ENCODE measurements around the gene SDE2. TPM values are rescaled to one million over a fixed set of nuclear protein-coding genes. Genes with fewer than 3 reads are reported as not detected.
A peak's percentile ranks its signal among the peaks of the same experiment; 100 is the strongest.
"Not testable (repeated sequence)": the region's sequence is repeated elsewhere in the genome, so short reads cannot be mapped to it uniquely, and the experiment has no call there.

The SDE2 gene
- total RNA-seq, 1 donor from 2014 or later, result 27.2 TPM

GRCh38 chr1:225975146-225975545, 24.0 kb downstream of the SDE2 start:
- not testable (repeated sequence) for DNase-seq (ENCODE audit: low read depth)

DNA sequence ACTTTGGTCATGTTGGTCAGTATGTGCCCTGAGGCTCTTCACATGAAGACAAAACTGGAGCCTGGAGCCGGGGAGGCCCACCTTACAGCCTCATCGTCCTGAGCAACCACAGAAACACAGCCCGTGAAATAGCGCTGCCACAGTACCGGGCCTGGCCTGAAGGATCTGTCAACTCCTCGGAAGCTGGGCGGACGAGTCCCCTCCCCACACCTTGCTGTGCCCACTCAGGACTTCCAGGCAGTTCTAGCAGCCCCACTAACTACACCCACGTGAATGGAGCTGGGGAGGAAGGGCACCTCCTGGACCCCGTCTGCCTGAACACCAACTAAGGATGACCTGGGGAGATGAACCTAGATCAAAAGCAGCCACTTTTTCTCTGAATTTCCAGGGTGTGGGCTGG, 24.7 kb downstream of the SDE2 start:
- no peak for DNase-seq (ENCODE audit: low read depth)

DNA sequence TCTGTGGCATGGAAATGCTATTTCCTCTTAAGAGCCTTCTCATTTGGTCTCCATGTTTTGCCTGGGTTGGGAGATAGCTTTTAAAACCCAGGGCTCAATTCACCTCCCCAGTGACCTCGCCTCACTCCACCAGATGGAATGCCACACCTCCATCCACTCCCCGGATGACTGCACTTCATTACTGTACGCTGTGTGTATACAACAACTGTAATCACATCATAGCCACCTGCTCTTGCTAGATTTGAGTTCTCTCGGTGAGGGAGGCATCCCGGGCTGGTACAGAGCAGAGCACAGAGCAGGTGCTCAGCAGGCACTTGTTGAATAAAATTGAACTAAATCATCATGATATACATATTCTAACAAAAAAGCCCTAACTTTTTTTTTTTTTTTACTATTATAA, 26.0 kb downstream of the SDE2 start:
- DNase-seq (ENCODE audit: low read depth), result peak; percentile 61

DNA sequence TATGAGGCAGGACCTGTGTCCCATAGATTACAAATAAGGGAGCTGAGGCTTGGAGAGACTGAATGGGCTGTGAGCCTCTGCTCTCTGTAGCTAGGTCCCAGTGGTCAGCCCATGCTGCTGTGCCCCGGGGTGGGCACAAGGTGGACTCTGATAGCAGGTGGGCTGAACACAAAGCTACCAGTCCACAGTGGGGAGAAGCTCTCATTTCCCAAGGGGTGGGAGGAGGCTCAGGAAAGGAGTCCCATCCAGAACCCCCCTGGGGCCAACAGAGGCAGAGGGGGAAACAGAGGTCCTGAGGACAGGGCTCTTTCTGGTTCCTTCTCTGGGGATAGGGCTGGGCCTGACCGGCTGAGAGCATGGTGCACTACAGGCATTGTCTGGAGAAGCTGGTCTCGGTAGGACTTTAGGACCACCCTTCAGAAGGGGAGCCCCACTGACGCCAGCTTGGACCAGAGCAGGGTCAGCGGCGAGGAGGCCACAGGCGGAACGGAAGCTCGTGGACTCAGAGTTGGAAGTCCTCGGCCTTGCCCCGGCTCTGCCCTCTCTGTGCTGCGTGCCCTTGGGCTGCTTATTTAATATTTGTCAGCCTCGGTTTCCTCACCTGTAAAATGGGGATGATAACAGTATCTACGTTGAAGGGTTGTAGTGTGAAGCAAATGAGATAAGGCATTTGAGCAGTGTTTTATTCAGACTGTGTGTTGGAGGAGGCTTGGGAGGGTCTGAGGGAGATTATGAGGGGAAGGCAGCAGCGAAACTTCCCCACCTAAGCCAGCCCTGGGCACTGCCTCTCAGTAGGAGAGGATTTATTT, 26.6 kb downstream of the SDE2 start:
- no peak for DNase-seq (ENCODE audit: low read depth)

GRCh38 chr1:225970592-225971157, 28.5 kb downstream of the SDE2 start:
- DNase-seq (ENCODE audit: low read depth), result not testable (repeated sequence)

DNA sequence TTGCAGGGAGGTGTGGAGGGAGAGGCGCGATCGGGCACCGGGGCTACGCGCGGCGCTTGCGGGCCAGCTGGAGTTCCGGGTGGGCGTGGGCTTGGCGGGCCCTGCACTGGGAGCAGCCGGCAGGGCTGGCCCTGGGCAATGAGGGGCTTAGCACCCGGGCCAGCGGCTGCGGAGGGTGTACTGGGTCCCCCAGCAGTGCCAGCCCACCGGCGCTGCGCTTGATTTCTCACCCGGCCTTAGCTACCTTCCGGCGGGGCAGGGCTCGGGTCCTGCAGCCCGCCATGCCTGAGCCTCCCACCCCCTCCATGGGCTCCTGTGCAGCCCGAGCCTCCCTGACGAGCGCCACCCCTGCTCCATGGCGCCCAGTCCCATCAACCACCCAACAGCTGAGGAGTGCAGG, 29.4 kb downstream of the SDE2 start:
- not testable (repeated sequence) for DNase-seq (ENCODE audit: low read depth)

DNA sequence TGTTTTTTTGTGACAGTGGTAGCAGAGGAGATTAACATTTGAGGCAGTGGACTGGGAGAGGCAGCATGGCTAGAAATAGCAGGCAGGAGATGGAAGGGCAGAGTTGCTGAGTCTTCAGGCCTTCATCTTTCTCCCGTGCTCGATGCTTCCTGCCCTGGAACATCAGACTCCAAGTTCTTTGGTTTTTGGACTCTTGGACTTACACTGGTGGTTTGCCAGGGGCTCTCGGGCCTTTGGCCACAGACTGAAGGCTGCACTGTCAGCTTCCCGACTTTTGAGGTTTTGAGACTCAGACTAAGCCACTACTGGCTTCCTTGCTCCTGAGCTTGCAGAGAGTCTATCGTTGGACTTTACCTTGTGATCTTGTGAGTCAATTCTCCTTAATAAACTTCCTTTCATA, 33.9 kb downstream of the SDE2 start:
- no peak for DNase-seq (ENCODE audit: low read depth)

- peak; percentile 50 for DNase-seq (ENCODE audit: low read depth)
These were observed 35.2 kb downstream of the SDE2 start for GRCh38 chr1:225963735-225964530.

GRCh38 chr1:225962440-225962975, 36.6 kb downstream of the SDE2 start:
- no peak for DNase-seq (ENCODE audit: low read depth)

DNA sequence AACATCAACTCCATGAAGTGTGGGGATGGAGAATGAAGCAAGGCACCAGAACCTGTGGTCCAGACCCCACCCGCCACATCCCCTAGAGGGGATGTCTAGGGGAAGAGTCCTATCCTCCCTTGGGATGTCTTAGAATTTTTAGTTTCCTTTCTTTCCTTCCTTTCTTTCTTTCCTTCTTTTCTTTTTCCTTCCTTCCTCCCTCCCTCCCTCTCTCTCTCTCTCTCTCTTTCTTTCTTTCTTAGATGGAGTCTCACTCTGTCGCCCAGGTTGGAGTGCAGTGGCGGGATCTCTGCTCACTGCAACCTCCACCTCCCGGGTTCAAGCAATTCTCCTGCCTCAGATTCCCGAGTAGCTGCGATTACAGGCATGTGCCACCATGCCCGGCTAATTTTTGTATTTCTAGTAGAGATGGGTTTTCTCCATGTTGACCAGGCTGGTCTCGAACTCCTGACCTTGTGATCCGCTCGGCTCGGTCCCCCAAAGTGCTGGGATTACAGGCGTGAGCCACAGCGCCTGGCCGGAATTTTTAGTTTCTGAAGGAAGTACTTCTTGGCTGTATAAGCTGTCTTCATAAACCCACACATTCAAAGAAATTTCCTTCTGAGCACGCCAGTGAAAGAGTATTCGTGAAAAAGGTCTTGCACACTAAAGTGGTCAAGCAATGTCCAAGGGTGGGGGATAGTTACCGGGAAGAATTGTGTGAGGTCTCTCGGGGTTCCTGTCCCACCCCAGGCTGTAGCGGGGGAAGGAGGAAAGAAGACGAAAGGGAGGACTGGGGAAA, 37.3 kb downstream of the SDE2 start:
- DNase-seq (ENCODE audit: low read depth), result no peak

DNA sequence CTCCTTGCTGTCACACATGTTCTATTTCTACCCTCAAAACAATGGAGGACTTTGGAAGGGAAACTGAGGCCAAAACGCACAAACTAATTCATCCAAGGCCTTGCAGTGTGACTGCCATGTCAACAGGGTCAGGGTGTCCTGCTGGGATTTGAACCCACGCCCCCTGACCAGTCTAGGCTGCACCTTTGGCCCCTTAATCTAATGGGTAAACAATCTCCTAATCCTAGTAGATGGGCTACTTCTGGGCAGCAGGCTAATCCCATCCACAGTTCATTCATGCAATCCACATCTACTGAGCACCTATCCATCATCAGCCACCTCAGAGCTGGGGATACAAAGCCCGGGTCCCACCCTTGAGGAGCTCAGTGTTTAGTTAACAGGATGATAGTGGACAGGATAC, 41.1 kb downstream of the SDE2 start:
- DNase-seq (ENCODE audit: low read depth), result no peak

- DNase-seq (ENCODE audit: low read depth), result no peak
These were observed 44.4 kb downstream of the SDE2 start for GRCh38 chr1:225954753-225955152.

- no peak for DNase-seq (ENCODE audit: low read depth)
These were observed 45.8 kb downstream of the SDE2 start for GRCh38 chr1:225953315-225953714.

DNA sequence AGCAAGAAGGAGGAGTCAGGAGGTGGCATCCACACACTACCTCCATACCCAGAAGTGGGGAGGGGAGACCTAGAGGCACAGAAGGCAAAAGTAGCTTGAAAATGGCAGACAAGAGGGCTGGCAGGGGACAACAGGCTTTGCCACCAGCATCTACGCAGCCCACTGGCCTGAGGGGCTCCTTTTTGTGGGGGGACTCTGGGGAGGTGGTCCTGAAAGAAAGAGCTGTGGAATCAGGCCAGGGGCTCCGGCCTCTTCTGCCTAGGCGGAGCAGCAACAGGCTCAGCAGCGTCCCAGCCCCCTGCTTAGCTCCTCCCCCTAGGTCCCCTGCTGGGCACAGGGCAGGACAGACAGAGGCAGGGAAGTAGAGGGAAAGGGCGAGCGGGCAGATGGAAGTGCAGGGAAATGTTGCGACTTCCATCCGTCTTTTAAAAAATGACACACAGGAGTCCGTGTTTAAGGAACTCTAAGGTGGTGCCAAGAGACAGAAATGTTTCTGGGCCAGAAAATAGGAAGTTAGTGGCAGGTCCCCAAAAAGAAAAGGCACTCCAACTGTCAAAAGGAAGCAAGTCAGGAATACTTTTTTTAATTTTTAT, 48.1 kb downstream of the SDE2 start:
- DNase-seq (ENCODE audit: low read depth), result no peak

- DNase-seq (ENCODE audit: low read depth), result no peak
These were observed 50.1 kb downstream of the SDE2 start for GRCh38 chr1:225949041-225949440.

GRCh38 chr1:225946803-225947202, 52.3 kb downstream of the SDE2 start:
- DNase-seq (ENCODE audit: low read depth), result no peak

DNA sequence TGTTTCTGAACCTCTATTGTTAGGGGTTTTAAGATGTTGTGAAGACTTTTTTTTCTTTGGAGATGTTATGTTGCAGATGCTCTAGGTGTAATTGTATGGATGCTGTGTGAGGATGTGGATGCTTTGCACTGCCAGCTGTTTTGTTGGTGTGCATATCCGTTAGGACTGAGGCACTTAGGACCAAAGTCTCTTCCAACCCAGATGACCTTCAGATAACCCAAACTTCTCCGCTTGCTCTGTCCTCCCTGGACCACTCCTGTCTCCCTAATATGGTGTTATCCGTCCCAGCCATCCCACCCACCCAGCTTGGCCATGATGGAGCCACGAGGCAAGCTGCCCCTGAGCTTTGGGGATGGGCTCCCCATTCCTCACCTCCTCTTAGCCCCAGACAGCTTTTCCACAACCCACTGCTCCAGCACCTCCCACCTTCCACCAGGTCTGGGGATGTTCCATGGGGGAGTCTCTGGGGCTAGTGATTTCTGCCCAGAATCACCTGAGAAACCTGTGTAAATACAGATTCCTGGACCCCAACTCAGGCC, 53.0 kb downstream of the SDE2 start:
- no peak for DNase-seq (ENCODE audit: low read depth)

- no peak for DNase-seq (ENCODE audit: low read depth)
These were observed 53.6 kb downstream of the SDE2 start for GRCh38 chr1:225945564-225945963.

- DNase-seq (ENCODE audit: low read depth), result no peak
These were observed 54.2 kb downstream of the SDE2 start for GRCh38 chr1:225944951-225945350.

DNA sequence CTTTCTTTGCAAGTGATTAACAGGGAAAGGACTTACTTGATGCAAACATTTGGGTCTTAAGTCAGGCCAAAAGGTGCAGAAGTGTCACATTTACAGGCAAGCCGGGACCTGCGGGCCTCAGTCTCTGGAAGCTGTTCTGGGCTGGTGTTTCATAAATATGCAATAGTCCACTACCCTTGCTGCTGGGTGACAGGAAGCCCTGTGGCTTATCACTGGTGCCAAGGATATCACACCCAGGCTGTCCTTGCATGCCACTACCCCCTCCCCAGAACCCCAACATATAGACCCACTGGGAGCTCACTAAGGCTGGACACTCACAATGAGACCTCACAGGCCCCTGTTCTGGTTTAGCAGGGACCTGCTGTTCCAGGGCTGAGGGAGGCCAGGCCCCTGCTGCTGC, 54.8 kb downstream of the SDE2 start:
- no peak for DNase-seq (ENCODE audit: low read depth)

GRCh38 chr1:225943582-225943981, 55.6 kb downstream of the SDE2 start:
- no peak for DNase-seq (ENCODE audit: low read depth)
